ENCODE results near the gene TPCN2.
"Not testable (repeated sequence)": the region's sequence is repeated elsewhere in the genome, so short reads cannot be mapped to it uniquely, and the experiment has no call there.

The TPCN2 gene

GRCh38 chr11:69066122-69067112 lies 17.7 kb downstream of the TPCN2 start:
- H3K36me3 Mint-ChIP-seq (ENCODE audit: low read depth): peaks cover 4% of the 10 kb centered on the region
- no peak overlapping the region for H3K27ac Mint-ChIP-seq
- no peaks in the 10 kb centered on the region for H3K9me3 Mint-ChIP-seq
- H3K4me1 Mint-ChIP-seq (ENCODE audit: low read depth): no peaks in the 10 kb centered on the region
- H3K27me3 Mint-ChIP-seq: no peaks in the 10 kb centered on the region
- H3K4me3 Mint-ChIP-seq: no peak overlapping the region

GRCh38 chr11:69067200-69067599 lies 18.5 kb downstream of the TPCN2 start:
- Mint-ChIP-seq H3K27me3 (no peaks in the 10 kb centered on the region), H3K4me1 (ENCODE audit: low read depth) (no peaks in the 10 kb centered on the region), H3K9me3 (no peaks in the 10 kb centered on the region), H3K4me3 (no peak overlapping the region), H3K36me3 (ENCODE audit: low read depth) (peaks cover 4% of the 10 kb centered on the region), H3K27ac (no peak overlapping the region)

GRCh38 chr11:69071086-69071800 lies 22.5 kb downstream of the TPCN2 start:
- Mint-ChIP-seq H3K9me3 (no peaks in the 10 kb centered on the region), H3K36me3 (ENCODE audit: low read depth) (peaks cover 14% of the 10 kb centered on the region), H3K4me1 (ENCODE audit: low read depth) (peaks cover 4% of the 10 kb centered on the region), H3K4me3 (no peak overlapping the region), H3K27me3 (no peaks in the 10 kb centered on the region), H3K27ac (no peak overlapping the region)

GRCh38 chr11:69071956-69072355 lies 23.2 kb downstream of the TPCN2 start:
- Mint-ChIP-seq H3K4me3 (no peak overlapping the region), H3K36me3 (ENCODE audit: low read depth) (peaks cover 14% of the 10 kb centered on the region), H3K27me3 (no peaks in the 10 kb centered on the region), H3K9me3 (no peaks in the 10 kb centered on the region), H3K4me1 (ENCODE audit: low read depth) (peaks cover 4% of the 10 kb centered on the region), H3K27ac (no peak overlapping the region)

GRCh38 chr11:69073469-69073868 lies 24.7 kb downstream of the TPCN2 start:
- no peaks in the 10 kb centered on the region for H3K9me3 Mint-ChIP-seq
- H3K4me1 Mint-ChIP-seq (ENCODE audit: low read depth): peaks cover 4% of the 10 kb centered on the region
- no peak overlapping the region for H3K27ac Mint-ChIP-seq
- peaks cover 19% of the 10 kb centered on the region for H3K36me3 Mint-ChIP-seq (ENCODE audit: low read depth)
- H3K4me3 Mint-ChIP-seq: no peak overlapping the region
- H3K27me3 Mint-ChIP-seq: no peaks in the 10 kb centered on the region

- Mint-ChIP-seq H3K27me3 (no peaks in the 10 kb centered on the region), H3K4me1 (ENCODE audit: low read depth) (peaks cover 4% of the 10 kb centered on the region), H3K27ac (no peak overlapping the region), H3K36me3 (ENCODE audit: low read depth) (peaks cover 19% of the 10 kb centered on the region), H3K4me3 (no peak overlapping the region), H3K9me3 (no peaks in the 10 kb centered on the region)
These were observed 25.8 kb downstream of the TPCN2 start for GRCh38 chr11:69074375-69075140.

GRCh38 chr11:69075421-69076128 lies 26.8 kb downstream of the TPCN2 start:
- H3K4me1 Mint-ChIP-seq (ENCODE audit: low read depth): peaks cover 10% of the 10 kb centered on the region
- no peaks in the 10 kb centered on the region for H3K27me3 Mint-ChIP-seq
- no peaks in the 10 kb centered on the region for H3K9me3 Mint-ChIP-seq
- no peak overlapping the region for H3K4me3 Mint-ChIP-seq
- H3K27ac Mint-ChIP-seq: no peak overlapping the region
- peaks cover 16% of the 10 kb centered on the region for H3K36me3 Mint-ChIP-seq (ENCODE audit: low read depth)

- H3K36me3 Mint-ChIP-seq (ENCODE audit: low read depth): peaks cover 16% of the 10 kb centered on the region
- no peak overlapping the region for H3K4me3 Mint-ChIP-seq
- no peaks in the 10 kb centered on the region for H3K9me3 Mint-ChIP-seq
- no peaks in the 10 kb centered on the region for H3K27me3 Mint-ChIP-seq
- peaks cover 12% of the 10 kb centered on the region for H3K4me1 Mint-ChIP-seq (ENCODE audit: low read depth)
- H3K27ac Mint-ChIP-seq: no peak overlapping the region
These were observed 27.5 kb downstream of the TPCN2 start for GRCh38 chr11:69076129-69076791.

GRCh38 chr11:69076977-69077376 lies 28.2 kb downstream of the TPCN2 start:
- Mint-ChIP-seq H3K36me3 (ENCODE audit: low read depth) (peaks cover 17% of the 10 kb centered on the region), H3K4me1 (ENCODE audit: low read depth) (peaks cover 12% of the 10 kb centered on the region)
- H3K4me3 Mint-ChIP-seq, H3K27ac Mint-ChIP-seq, H3K27me3 Mint-ChIP-seq, H3K9me3 Mint-ChIP-seq: not testable (repeated sequence)

- no peak overlapping the region for H3K4me3 Mint-ChIP-seq
These were observed 29.8 kb downstream of the TPCN2 start for GRCh38 chr11:69078508-69078907.

GRCh38 chr11:69078930-69079605 lies 30.3 kb downstream of the TPCN2 start:
- Mint-ChIP-seq H3K4me3 (no peak overlapping the region), H3K27me3 (no peaks in the 10 kb centered on the region), H3K4me1 (ENCODE audit: low read depth) (peaks cover 12% of the 10 kb centered on the region), H3K9me3 (no peaks in the 10 kb centered on the region), H3K36me3 (ENCODE audit: low read depth) (peaks cover 25% of the 10 kb centered on the region), H3K27ac (no peak overlapping the region)

More at GRCh38 chr11:69078508-69078907, 29.8 kb downstream of the TPCN2 start:
- H3K27me3 Mint-ChIP-seq: no peaks in the 10 kb centered on the region
- no peaks in the 10 kb centered on the region for H3K9me3 Mint-ChIP-seq
- no peak overlapping the region for H3K27ac Mint-ChIP-seq
- H3K36me3 Mint-ChIP-seq (ENCODE audit: low read depth): peaks cover 25% of the 10 kb centered on the region
- peaks cover 12% of the 10 kb centered on the region for H3K4me1 Mint-ChIP-seq (ENCODE audit: low read depth)

GRCh38 chr11:69079661-69080256 lies 31.0 kb downstream of the TPCN2 start:
- Mint-ChIP-seq H3K27ac (no peak overlapping the region), H3K27me3 (no peaks in the 10 kb centered on the region), H3K36me3 (ENCODE audit: low read depth) (peaks cover 25% of the 10 kb centered on the region), H3K4me3 (no peak overlapping the region), H3K9me3 (no peaks in the 10 kb centered on the region), H3K4me1 (ENCODE audit: low read depth) (peaks cover 12% of the 10 kb centered on the region)

All from stimulated activated naive CD8-positive, alpha-beta T cell treated with anti-CD3 and anti-CD28 coated beads, Interleukin-15, Interleukin-2, amounts not matched to agents 100 ng/mL and 50 ng/mL, for 24 hours (primary cell).